GM12878 (cell line): ENCODE results near the gene TSC22D4. TPM values are rescaled to one million over a fixed set of nuclear protein-coding genes. Genes with fewer than 3 reads are reported as not detected.

Source experiments
- BHLHE40 ChIP-seq, 2 experiments: fragments of 450-650 bp in 1 of 2; IDR thresholded peaks; 2 replicates each; pipeline ENCODE4 v1.6.1; 2011 to 2017; ENCODE audit warnings: low read depth in 2 of 2, borderline replicate concordance in 1 of 2, improper control_type of control experiment in 1 of 2, low read length in 1 of 2, mild to moderate bottlenecking in 1 of 2
- CBFB ChIP-seq: IDR thresholded peaks from 2 replicates; pipeline ENCODE4 v1.6.1; 2016; ENCODE audit warnings: antibody characterized with exemption, low read depth
- CBX3 ChIP-seq: fragments of 200-600 bp; sonication (generic); IDR thresholded peaks from 2 replicates; pipeline ENCODE4 v1.6.1; 2016; ENCODE audit warnings: low read depth, borderline replicate concordance
- CHD1 ChIP-seq: IDR thresholded peaks from 2 replicates; pipeline ENCODE4 v1.6.1; 2012; ENCODE audit warnings: low read depth, low read length, improper control_type of control experiment
- CREB1 ChIP-seq: IDR thresholded peaks from 2 replicates; pipeline ENCODE4 v1.6.1; 2012; ENCODE audit warnings: low read depth, mild to moderate bottlenecking, inconsistent platforms
- ESRRA ChIP-seq: IDR thresholded peaks from 2 replicates; pipeline ENCODE4 v1.6.1; 2012; ENCODE audit warnings: mild to moderate bottlenecking, low read length, improper control_type of control experiment
- FOXM1 ChIP-seq: IDR thresholded peaks from 2 replicates; pipeline ENCODE4 v1.6.1; 2012; ENCODE audit warnings: low read depth, mild to moderate bottlenecking, inconsistent platforms, low read length, moderate library complexity
- GABPA ChIP-seq: IDR thresholded peaks from 2 replicates; pipeline ENCODE4 v1.6.1; 2014; ENCODE audit warnings: antibody characterized with exemption, low read depth, mild to moderate bottlenecking, inconsistent platforms
- GATAD2B ChIP-seq: fragments of 450-650 bp; conservative IDR thresholded peaks from 2 replicates; pipeline ENCODE4 v1.6.1; 2017; ENCODE audit warnings: low read depth, mild to moderate bottlenecking, moderate library complexity
- IKZF1 ChIP-seq: fragments of 450-650 bp; conservative IDR thresholded peaks from 2 replicates; pipeline ENCODE4 v1.6.1; 2017; ENCODE audit warnings: antibody characterized with exemption, mild to moderate bottlenecking
- IRF4 ChIP-seq: IDR thresholded peaks from 2 replicates; pipeline ENCODE4 v1.6.1; 2011; ENCODE audit warnings: low read depth, low read length
- PAX5 ChIP-seq: IDR thresholded peaks from 2 replicates; pipeline ENCODE4 v1.6.1; 2011; ENCODE audit warnings: low read depth, low read length, borderline replicate concordance
- POLR2A ChIP-seq: IDR thresholded peaks from 2 replicates; pipeline ENCODE4 v1.6.1; 2011; ENCODE audit warnings: low read depth, mild to moderate bottlenecking, low read length
- POLR2AphosphoS2 ChIP-seq: IDR thresholded peaks from 2 replicates; pipeline ENCODE4 v1.6.1; 2011; ENCODE audit warnings: low read depth, mild to moderate bottlenecking, low read length, improper control_type of control experiment, moderate library complexity
- RELB ChIP-seq: fragments of 450-650 bp; IDR thresholded peaks from 2 replicates; pipeline ENCODE4 v1.6.1; 2017; ENCODE audit warnings: low read depth, mild to moderate bottlenecking, moderate library complexity
- SREBF1 ChIP-seq: IDR thresholded peaks from 2 replicates; pipeline ENCODE4 v1.6.1; 2012; ENCODE audit warnings: mild to moderate bottlenecking, low read length
- ZBTB4 ChIP-seq: fragments of 450-650 bp; formaldehyde crosslinking; IDR thresholded peaks from 2 replicates; pipeline ENCODE4 v1.4.0; 2022; ENCODE audit warnings: mild to moderate bottlenecking, moderate library complexity
- ZNF24 ChIP-seq: fragments of 450-650 bp; IDR thresholded peaks from 2 replicates; pipeline ENCODE4 v1.6.1; 2017; ENCODE audit warnings: antibody characterized with exemption, mild to moderate bottlenecking
- ZNF592 ChIP-seq: fragments of 450-650 bp; IDR thresholded peaks from 2 replicates; pipeline ENCODE4 v1.6.1; 2017; ENCODE audit warnings: mild to moderate bottlenecking, moderate library complexity
- ZZZ3 ChIP-seq: IDR thresholded peaks from 2 replicates; pipeline ENCODE4 v1.6.1; 2011; ENCODE audit warnings: low read depth; ENCODE audit not compliant: control insufficient read depth, insufficient read length
- polyA plus RNA-seq, 11 experiments: library from polyadenylated mRNA; depleted of rRNA in 4 of 11; unstranded in 6 of 11; stranded (reverse) in 5 of 11; fragments of >200 nt; fragmentation: Nextera tagmentation in 4 of 11; fragmentation: Illumina TruSeq in 1 of 11; extraction: Ambion mirVana in 4 of 11; extraction: Trizol in 1 of 11; gene quantifications; 1 replicate in 1 of 11; 2 replicates in 10 of 11; pipeline versions ENCODE4 v1.2.1 to v1.2.3, GENCODE V29; 2011 to 2016; ENCODE audit warnings: inconsistent platforms in 2 of 11, missing spikeins in 2 of 11, low read depth in 1 of 11
- total RNA-seq, 4 experiments: library from RNA; depleted of rRNA in 3 of 4; stranded (reverse); fragments of >200 nt in 3 of 4; fragmentation: Illumina TruSeq in 1 of 4; extraction: Trizol in 1 of 4; gene quantifications; 2 replicates each; pipeline versions ENCODE4 v1.2.1 to v1.2.3, GENCODE V29; 2013 to 2021
- TF ChIP-seq, protein P1 (sequence below): fragments of 150-350 bp; IDR thresholded peaks from 2 replicates; pipeline ENCODE4 v1.6.1; 2014; ENCODE audit warnings: mild to moderate bottlenecking, low read depth, low read length

The TSC22D4 gene
- total and polyA plus RNA-seq, 10 of the 15 experiments (the other 5 are each of a cell fraction or from before 2014, with no cell fraction given) = 0.50 to 65.7 (median 24.4) TPM

GRCh38 chr7:100516135-100516812, 37.3 kb upstream of the TSC22D4 start (continued):
- peak; percentile 43; the same call in 1 of the 2 replicates for TF ChIP-seq RELB
- TF ChIP-seq CBFB = no peak
- no peak for TF ChIP-seq ZNF24
- TF ChIP-seq CBX3 = no peak
- TF ChIP-seq FOXM1 = no peak
- TF ChIP-seq POLR2A = no peak
- TF ChIP-seq CREB1 = 0 out of 2 replicates have a peak, but pooled peaks have one; percentile 9
- TF ChIP-seq IRF4 = 0 out of 2 replicates have a peak, but pooled peaks have one; percentile 25
- TF ChIP-seq PAX5 = peak; percentile 77; the same call in 1 of the 2 replicates
- no peak for TF ChIP-seq ZBTB4 (CRISPR knock-in tag)
- no peak; the same call in 1 of the 2 replicates for TF ChIP-seq IKZF1
- TF ChIP-seq SREBF1 = no peak
- no peak for TF ChIP-seq CHD1
- TF ChIP-seq BHLHE40 (IDR thresholded peaks at IDR 0.05; ENCODE audit: borderline replicate concordance in 1 of 2, low read depth in 2 of 2, low read length in 1 of 2) = peak; percentile 57 to 70; a peak in 3 of 4 replicates
- TF ChIP-seq GABPA = no peak
- no peak for TF ChIP-seq POLR2AphosphoS2
- TF ChIP-seq, protein P1, sequence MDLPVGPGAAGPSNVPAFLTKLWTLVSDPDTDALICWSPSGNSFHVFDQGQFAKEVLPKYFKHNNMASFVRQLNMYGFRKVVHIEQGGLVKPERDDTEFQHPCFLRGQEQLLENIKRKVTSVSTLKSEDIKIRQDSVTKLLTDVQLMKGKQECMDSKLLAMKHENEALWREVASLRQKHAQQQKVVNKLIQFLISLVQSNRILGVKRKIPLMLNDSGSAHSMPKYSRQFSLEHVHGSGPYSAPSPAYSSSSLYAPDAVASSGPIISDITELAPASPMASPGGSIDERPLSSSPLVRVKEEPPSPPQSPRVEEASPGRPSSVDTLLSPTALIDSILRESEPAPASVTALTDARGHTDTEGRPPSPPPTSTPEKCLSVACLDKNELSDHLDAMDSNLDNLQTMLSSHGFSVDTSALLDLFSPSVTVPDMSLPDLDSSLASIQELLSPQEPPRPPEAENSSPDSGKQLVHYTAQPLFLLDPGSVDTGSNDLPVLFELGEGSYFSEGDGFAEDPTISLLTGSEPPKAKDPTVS = no peak
- TF ChIP-seq GATAD2B = no peak
- TF ChIP-seq ZZZ3 = no peak
- no peak for TF ChIP-seq ZNF592
- TF ChIP-seq ESRRA = no peak
